ENCODE results near the gene DOHH.

DOHH gene

DNA sequence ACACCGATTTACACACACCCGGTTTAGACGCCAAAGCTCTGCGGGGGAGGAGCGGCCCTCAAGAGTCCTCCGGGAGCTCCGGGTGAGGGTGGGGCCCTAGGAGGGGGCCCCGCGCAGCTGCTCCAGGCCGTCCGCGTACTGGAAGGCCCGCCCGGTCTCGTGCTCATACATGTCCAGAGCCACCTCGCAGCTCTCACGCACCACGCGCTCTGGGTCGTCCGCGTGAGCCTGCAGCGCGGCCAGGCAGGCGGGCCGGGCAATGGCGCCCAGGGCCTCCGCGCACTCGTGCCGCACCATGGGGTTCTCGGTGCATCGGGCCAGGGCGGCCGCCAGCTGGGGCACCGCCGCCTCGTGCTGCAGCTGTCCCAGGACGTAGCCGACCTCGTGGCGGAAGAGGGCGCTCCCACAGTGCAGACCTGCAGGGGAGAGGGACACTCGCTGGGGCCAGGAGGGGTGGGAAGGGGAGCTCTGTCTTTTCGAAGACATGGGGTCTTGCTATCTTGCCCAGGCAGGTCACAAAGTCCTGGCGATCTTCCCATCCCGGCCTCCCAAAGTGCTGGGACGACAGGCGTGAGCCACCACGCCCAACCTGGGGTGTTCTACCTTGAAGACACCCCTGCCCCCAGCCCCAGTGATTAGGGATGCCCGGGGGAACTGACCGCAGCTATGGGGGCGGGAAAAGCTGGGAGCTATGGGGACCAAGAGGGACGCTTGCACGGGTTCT, 8.9 kb downstream of the DOHH start:
- H2AFZ ChIP-seq: no peak overlapping the region
- H3K9ac ChIP-seq: no peak overlapping the region
- H3K4me2 ChIP-seq (ENCODE audit: low read length): no peak overlapping the region
- no peaks in the 10 kb centered on the region for H3K36me3 ChIP-seq (ENCODE audit: control insufficient read depth, insufficient read depth, low read length)
- no peaks in the 10 kb centered on the region for H3K79me2 ChIP-seq
- TF ChIP-seq, protein P1, sequence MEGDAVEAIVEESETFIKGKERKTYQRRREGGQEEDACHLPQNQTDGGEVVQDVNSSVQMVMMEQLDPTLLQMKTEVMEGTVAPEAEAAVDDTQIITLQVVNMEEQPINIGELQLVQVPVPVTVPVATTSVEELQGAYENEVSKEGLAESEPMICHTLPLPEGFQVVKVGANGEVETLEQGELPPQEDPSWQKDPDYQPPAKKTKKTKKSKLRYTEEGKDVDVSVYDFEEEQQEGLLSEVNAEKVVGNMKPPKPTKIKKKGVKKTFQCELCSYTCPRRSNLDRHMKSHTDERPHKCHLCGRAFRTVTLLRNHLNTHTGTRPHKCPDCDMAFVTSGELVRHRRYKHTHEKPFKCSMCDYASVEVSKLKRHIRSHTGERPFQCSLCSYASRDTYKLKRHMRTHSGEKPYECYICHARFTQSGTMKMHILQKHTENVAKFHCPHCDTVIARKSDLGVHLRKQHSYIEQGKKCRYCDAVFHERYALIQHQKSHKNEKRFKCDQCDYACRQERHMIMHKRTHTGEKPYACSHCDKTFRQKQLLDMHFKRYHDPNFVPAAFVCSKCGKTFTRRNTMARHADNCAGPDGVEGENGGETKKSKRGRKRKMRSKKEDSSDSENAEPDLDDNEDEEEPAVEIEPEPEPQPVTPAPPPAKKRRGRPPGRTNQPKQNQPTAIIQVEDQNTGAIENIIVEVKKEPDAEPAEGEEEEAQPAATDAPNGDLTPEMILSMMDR (IDR thresholded peaks at IDR 0.05): no peak
- H3K27me3 ChIP-seq (ENCODE audit: control insufficient read depth, insufficient read depth, low read length): no peaks in the 10 kb centered on the region
- no peak overlapping the region for H3K4me3 ChIP-seq (ENCODE audit: low read depth, low read length)
- no peaks in the 10 kb centered on the region for H3K9me3 ChIP-seq (ENCODE audit: control insufficient read depth, low read length)
- H3K4me1 ChIP-seq: no peaks in the 10 kb centered on the region
- no peak overlapping the region for H3K27ac ChIP-seq

DNA sequence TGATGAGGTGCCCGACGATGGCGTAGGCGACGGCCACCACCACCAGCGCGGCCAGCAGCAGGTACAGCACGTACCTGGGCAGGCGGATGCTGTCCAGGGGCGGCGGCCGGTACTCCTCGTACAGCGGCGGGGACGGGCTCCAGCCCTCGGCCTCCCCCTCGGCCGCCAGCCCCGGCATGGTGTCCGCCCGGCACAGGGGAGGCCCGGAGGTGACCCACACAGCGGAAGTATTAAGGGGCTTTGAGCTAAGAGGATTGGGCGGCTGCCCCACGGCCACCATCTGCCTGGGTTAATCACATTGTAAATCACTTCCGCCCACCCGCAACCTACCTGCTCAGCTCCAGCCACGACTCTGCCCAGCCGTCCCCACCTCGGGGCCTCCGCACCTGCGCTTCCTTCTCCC, 17.2 kb downstream of the DOHH start, which contains the start of gene SMIM44:
SMIM44 (minus strand) TSS at position 216 of the 403 bp plus-strand sequence; CDS start at position 178, 38 bp downstream.
- Histone ChIP-seq H3K4me2 (ENCODE audit: low read length) (no peak within 1 kb of the TSS), H3K4me3 (ENCODE audit: low read depth, low read length) (no peak within 1 kb of the TSS), H3K36me3 (ENCODE audit: control insufficient read depth, insufficient read depth, low read length) (no peaks in the 10 kb centered on the region), H3K27me3 (ENCODE audit: control insufficient read depth, insufficient read depth, low read length) (no peaks in the 10 kb centered on the region), H3K4me1 (no peaks in the 10 kb centered on the region), H2AFZ (no peak within 1 kb of the TSS), H3K79me2 (no peaks in the 10 kb centered on the region), H3K9ac (no peak within 1 kb of the TSS), H3K27ac (no peak within 1 kb of the TSS), H3K9me3 (ENCODE audit: control insufficient read depth, low read length) (no peaks in the 10 kb centered on the region)
- TF ChIP-seq, protein P1 (IDR thresholded peaks at IDR 0.05): no peak

DNA sequence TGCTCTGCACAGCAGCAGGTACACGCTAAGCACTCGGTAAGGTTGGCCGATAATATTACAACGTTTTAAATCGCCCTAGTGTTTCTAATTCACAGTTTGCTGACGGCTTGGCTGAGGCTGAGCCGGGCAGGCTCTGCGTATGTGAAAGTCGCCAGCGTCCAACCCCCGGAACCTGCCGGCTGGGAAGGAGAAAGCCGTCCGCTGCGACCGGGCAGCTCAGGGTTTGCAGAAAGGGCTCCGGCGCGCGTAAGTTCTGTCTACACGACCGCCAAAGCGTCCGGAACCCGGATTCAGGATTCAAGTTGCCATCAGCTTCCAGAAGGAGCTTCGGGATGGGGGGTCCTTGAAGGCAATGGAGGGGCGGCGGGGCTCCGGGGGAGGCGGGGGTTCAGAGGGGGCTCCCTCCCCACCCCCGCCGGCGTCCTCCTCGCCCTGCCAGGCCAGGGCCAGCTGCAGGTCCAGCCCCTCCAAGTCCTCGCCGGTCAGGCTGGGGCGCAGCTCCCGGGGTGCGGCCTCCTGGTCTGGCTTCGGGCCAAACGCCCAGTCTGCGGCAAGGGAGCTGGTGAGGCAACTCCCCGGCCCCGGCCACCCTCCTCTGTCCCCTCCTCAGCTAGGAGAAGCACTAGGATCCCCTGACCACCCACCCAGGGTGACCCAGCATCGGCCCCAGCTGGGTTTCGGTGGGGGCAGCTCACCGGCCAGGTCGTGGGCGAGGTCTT, 17.8 kb downstream of the DOHH start:
- TF ChIP-seq, protein P1 (IDR thresholded peaks at IDR 0.05): no peak
- Histone ChIP-seq H3K9ac (no peak overlapping the region), H2AFZ (no peak overlapping the region)

DNA sequence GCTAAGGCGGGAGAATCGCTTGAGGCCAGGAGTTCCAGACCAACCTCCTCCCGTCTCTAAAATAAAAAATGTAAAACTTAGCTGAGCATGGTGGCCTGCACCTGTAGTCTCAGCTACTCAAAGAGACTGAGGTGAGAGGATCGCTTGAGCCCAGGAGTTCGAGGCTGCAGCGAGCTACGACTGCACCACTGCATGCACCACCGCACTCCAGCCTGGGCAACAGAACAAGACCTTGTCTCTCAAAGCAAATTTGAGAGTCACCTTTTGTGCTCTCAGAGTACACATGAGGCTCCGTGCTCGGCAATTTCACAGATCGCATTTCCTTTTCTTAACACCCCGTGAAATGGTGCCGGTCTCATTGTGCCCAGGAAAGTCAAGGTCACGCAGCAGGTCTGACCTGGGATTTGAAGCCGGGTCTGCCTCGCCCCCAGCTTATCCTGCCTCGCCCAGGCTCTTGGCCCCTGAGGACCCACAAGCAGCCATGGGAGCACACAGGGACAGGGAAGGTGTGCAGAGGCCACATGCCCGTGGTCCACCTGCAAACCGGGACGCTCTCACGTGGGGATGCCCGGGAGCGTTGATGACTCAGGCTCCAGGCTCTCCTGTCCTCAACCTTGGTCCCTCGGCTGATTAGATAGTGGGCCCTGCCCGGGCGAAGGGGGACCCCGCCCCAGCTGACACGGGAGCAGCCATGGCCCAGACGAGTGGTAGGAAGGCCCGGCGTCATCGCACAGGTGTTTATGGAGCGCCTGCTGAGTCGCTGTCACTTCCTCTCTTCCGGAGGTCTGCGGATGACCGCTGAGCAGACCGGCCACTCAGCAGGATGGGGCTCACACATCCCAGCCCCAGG, 19.0 kb downstream of the DOHH start:
- Histone ChIP-seq H2AFZ (no peak overlapping the region), H3K79me2 (no peaks in the 10 kb centered on the region), H3K27ac (no peak overlapping the region), H3K4me3 (ENCODE audit: low read depth, low read length) (no peak overlapping the region), H3K36me3 (ENCODE audit: control insufficient read depth, insufficient read depth, low read length) (no peaks in the 10 kb centered on the region), H3K9ac (no peak overlapping the region), H3K9me3 (ENCODE audit: control insufficient read depth, low read length) (no peaks in the 10 kb centered on the region), H3K4me2 (ENCODE audit: low read length) (no peak overlapping the region), H3K27me3 (ENCODE audit: control insufficient read depth, insufficient read depth, low read length) (no peaks in the 10 kb centered on the region), H3K4me1 (no peaks in the 10 kb centered on the region)
- TF ChIP-seq, protein P1 (IDR thresholded peaks at IDR 0.05): no peak

More for the DNA sequence above, 17.8 kb downstream of the DOHH start:
- H3K36me3 ChIP-seq (ENCODE audit: control insufficient read depth, insufficient read depth, low read length): no peaks in the 10 kb centered on the region
- H3K27me3 ChIP-seq (ENCODE audit: control insufficient read depth, insufficient read depth, low read length): no peaks in the 10 kb centered on the region
- H3K9me3 ChIP-seq (ENCODE audit: control insufficient read depth, low read length): no peaks in the 10 kb centered on the region
- no peaks in the 10 kb centered on the region for H3K4me1 ChIP-seq
- H3K4me2 ChIP-seq (ENCODE audit: low read length): no peak overlapping the region
- no peak overlapping the region for H3K27ac ChIP-seq
- no peak overlapping the region for H3K4me3 ChIP-seq (ENCODE audit: low read depth, low read length)
- H3K79me2 ChIP-seq: no peaks in the 10 kb centered on the region
